HG03139 (cell line): ENCODE results near the gene RNU6-9.

ENCODE experiments used
- ATAC-seq: cut with Tn5 transposase; IDR thresholded peaks from one replicate; pipeline ENCODE4 v1.9.1; 2021; ENCODE audit not compliant: unreplicated experiment

RNU6-9 gene

GRCh38 chr19:897442-898039 lies 4.3 kb downstream of the RNU6-9 start:
- ATAC-seq, result no peak

GRCh38 chr19:898663-899062 lies 5.4 kb downstream of the RNU6-9 start:
- ATAC-seq, result no peak

- ATAC-seq, result no peak
These were observed 6.2 kb downstream of the RNU6-9 start for GRCh38 chr19:899336-900042.

- ATAC-seq, result no peak
These were observed 6.7 kb downstream of the RNU6-9 start for GRCh38 chr19:900043-900301.

GRCh38 chr19:900302-901111 lies 7.2 kb downstream of the RNU6-9 start:
- no peak for ATAC-seq

GRCh38 chr19:901216-902092 lies 8.2 kb downstream of the RNU6-9 start:
- no peak for ATAC-seq

- no peak for ATAC-seq
These were observed 8.7 kb downstream of the RNU6-9 start for GRCh38 chr19:902093-902370.

- no peak for ATAC-seq
These were observed 9.4 kb downstream of the RNU6-9 start for GRCh38 chr19:902446-903226.

GRCh38 chr19:903266-903797 lies 10.0 kb downstream of the RNU6-9 start:
- no peak for ATAC-seq

- ATAC-seq, result no peak
These were observed 11.3 kb downstream of the RNU6-9 start for GRCh38 chr19:904545-904944.

- no peak for ATAC-seq
These were observed 13.2 kb downstream of the RNU6-9 start for GRCh38 chr19:906480-906879.

- no peak for ATAC-seq
These were observed 14.0 kb downstream of the RNU6-9 start for GRCh38 chr19:907183-907853.

- ATAC-seq, result no peak
These were observed 18.1 kb downstream of the RNU6-9 start for GRCh38 chr19:911197-912033.

- ATAC-seq, result no peak
These were observed 19.1 kb downstream of the RNU6-9 start for GRCh38 chr19:912181-913079.

- ATAC-seq, result no peak
These were observed 19.9 kb downstream of the RNU6-9 start, which contains the start of gene R3HDM4 for GRCh38 chr19:913080-913748. R3HDM4 (minus strand) TSS chr19:913219; CDS start chr19:913157, 62 bp downstream.

GRCh38 chr19:916645-917322 lies 23.5 kb downstream of the RNU6-9 start:
- no peak for ATAC-seq
